T-helper 2 cell (primary cell): ENCODE data around the gene C2orf72.
"Not testable (repeated sequence)": the region's sequence is repeated elsewhere in the genome, so short reads cannot be mapped to it uniquely, and the experiment has no call there.

ENCODE experiments used
- DNase-seq, 5 experiments: peaks; one replicate each; pipeline versions ENCODE4 v3.0.0 to v3.0.0-alpha.2; 2012 to 2022

C2orf72 gene

GRCh38 chr2:231047274-231047922 lies 10.1 kb downstream of the C2orf72 start:
- no peak for DNase-seq

GRCh38 chr2:231047923-231048915 lies 10.9 kb downstream of the C2orf72 start:
- DNase-seq = no peak

- DNase-seq = no peak
Measured at GRCh38 chr2:231049286-231050017, 12.1 kb downstream of the C2orf72 start.

- DNase-seq = no peak
Measured at GRCh38 chr2:231050018-231050901, 12.9 kb downstream of the C2orf72 start.

GRCh38 chr2:231051116-231051515 lies 13.8 kb downstream of the C2orf72 start:
- no peak for DNase-seq

GRCh38 chr2:231052494-231053451 lies 15.4 kb downstream of the C2orf72 start:
- DNase-seq = peak; percentile 66 to 89 (median 72)

- peak in 1 of 5 experiments; percentile 35 for DNase-seq
Measured at GRCh38 chr2:231053846-231054245, 16.5 kb downstream of the C2orf72 start.

GRCh38 chr2:231056453-231057416 lies 19.4 kb downstream of the C2orf72 start, which contains the start of gene PSMD1:
Gene PSMD1, plus strand, starts transcription at chr2:231056867. Its CDS starts 159 bp downstream, at chr2:231057026.
- DNase-seq = peak; percentile 84 to 95 (median 89)

GRCh38 chr2:231057590-231057989 lies 20.3 kb downstream of the C2orf72 start:
- no peak for DNase-seq

- no peak for DNase-seq
Measured at GRCh38 chr2:231058761-231059550, 21.6 kb downstream of the C2orf72 start.

GRCh38 chr2:231059756-231060155 lies 22.4 kb downstream of the C2orf72 start:
- DNase-seq = no peak

GRCh38 chr2:231062776-231063175 lies 25.5 kb downstream of the C2orf72 start:
- DNase-seq = peak in 1 of 5 experiments; percentile 54

GRCh38 chr2:231063347-231063746 lies 26.0 kb downstream of the C2orf72 start:
- no peak for DNase-seq

GRCh38 chr2:231065966-231066365 lies 28.6 kb downstream of the C2orf72 start:
- no peak for DNase-seq

- not testable (repeated sequence) for DNase-seq
Measured at GRCh38 chr2:231067531-231067930, 30.2 kb downstream of the C2orf72 start.

- peak in 1 of 5 experiments; percentile 81 for DNase-seq
Measured at GRCh38 chr2:231068525-231069222, 31.4 kb downstream of the C2orf72 start.

- no peak for DNase-seq
Measured at GRCh38 chr2:231069379-231070054, 32.2 kb downstream of the C2orf72 start.
